GM21737 (cell line): ENCODE results near the gene CLK3.

ENCODE experiments used
- ATAC-seq: cut with Tn5 transposase; IDR thresholded peaks from one replicate; pipeline ENCODE4 v1.9.1; 2021; ENCODE audit warnings: mild to moderate bottlenecking, moderate library complexity; ENCODE audit not compliant: unreplicated experiment

The CLK3 gene

GRCh38 chr15:74603026-74603788 lies 12.4 kb upstream of the CLK3 start:
- no peak for ATAC-seq

GRCh38 chr15:74603789-74604705 lies 11.6 kb upstream of the CLK3 start:
- no peak for ATAC-seq

- no peak for ATAC-seq
These were observed 10.4 kb upstream of the CLK3 start for GRCh38 chr15:74604983-74605794.

GRCh38 chr15:74605795-74606150 lies 9.9 kb upstream of the CLK3 start:
- no peak for ATAC-seq

- ATAC-seq: no peak
These were observed 6.8 kb upstream of the CLK3 start for GRCh38 chr15:74608786-74609185.

GRCh38 chr15:74609938-74610301 lies 5.7 kb upstream of the CLK3 start:
- no peak for ATAC-seq

- ATAC-seq: no peak
These were observed 5.2 kb upstream of the CLK3 start for GRCh38 chr15:74610302-74610951.

GRCh38 chr15:74611341-74611740 lies 4.3 kb upstream of the CLK3 start:
- ATAC-seq: no peak

- no peak for ATAC-seq
These were observed 3.8 kb upstream of the CLK3 start for GRCh38 chr15:74611834-74612233.

GRCh38 chr15:74612677-74613076 lies 3.0 kb upstream of the CLK3 start:
- no peak for ATAC-seq

- no peak for ATAC-seq
These were observed 2.3 kb upstream of the CLK3 start for GRCh38 chr15:74613089-74613952.

- ATAC-seq: no peak
These were observed 1.5 kb upstream of the CLK3 start for GRCh38 chr15:74613953-74614743.

- ATAC-seq: peak; percentile 46
These were observed 710 bp upstream of the CLK3 start for GRCh38 chr15:74614744-74615507.

GRCh38 chr15:74616366-74616939 lies 817 bp downstream of the CLK3 start:
- no peak for ATAC-seq

- ATAC-seq: no peak
These were observed 1.4 kb downstream of the CLK3 start for GRCh38 chr15:74616996-74617395.

- ATAC-seq: no peak
These were observed 3.4 kb downstream of the CLK3 start for GRCh38 chr15:74618841-74619596.

- ATAC-seq: no peak
These were observed 4.4 kb downstream of the CLK3 start for GRCh38 chr15:74619916-74620635.
